Stimulated activated CD4-positive, alpha-beta T cell treated with anti-CD3 and anti-CD28 coated beads, Interleukin-2, amount 100 ng/mL, for 48 hours (primary cell): ENCODE data around the gene TRIM23.

Experiments
- DNase-seq, 2 donors: peaks; one replicate each; pipeline ENCODE4 v3.0.0-alpha.2; 2020

TRIM23 gene

GRCh38 chr5:65562731-65563701, 61.1 kb downstream of the TRIM23 start, which contains the start of the genes CENPK and PPWD1:
Gene CENPK, minus strand, starts transcription at chr5:65563168. Its CDS starts 8,261 bp downstream, at chr5:65554907.
Gene PPWD1, plus strand, starts transcription at chr5:65563296. Its CDS starts 15 bp downstream, at chr5:65563311.
- peak; percentile 89 to 92 for DNase-seq

DNA sequence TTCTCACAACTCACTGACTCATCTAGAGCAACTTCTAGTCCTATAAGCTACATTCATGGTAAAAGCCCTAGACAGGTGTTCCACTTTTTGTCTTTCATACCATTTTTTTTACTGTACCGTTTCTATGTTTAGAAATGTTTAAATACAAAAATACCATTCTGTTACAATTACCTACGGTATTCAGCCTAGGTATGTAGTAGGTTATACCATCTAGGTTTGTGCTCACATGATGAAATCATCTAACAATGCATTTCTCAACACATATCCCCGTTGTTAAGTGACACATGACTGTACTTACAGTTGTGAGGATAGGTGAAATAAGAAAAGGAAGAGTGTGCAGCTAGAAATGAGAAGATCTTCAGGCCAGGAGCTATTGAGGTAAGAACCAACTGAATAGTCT, 67.4 kb downstream of the TRIM23 start:
- no peak for DNase-seq

- DNase-seq: no peak
Measured at GRCh38 chr5:65556181-65556580, 68.0 kb downstream of the TRIM23 start.

- no peak for DNase-seq
Measured at GRCh38 chr5:65555287-65555686, 68.8 kb downstream of the TRIM23 start.

DNA sequence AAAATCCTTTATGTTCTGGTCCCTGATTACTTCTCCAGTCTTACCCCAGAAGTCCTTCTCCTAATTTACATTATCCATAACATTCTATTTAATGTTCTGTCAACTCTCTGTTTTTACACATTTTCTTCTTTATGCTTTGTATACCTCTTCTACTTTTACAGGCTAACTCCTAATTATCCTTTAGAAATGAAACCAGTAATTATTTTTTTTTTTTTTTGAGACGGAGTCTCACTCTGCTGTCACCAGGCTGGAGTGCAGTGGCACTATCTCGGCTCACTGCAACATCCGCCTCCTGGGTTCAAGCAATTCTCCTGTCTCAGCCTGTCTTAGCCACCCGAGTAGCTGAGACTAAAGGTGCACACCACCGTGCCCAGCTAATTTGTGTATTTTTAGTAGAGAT, 70.2 kb downstream of the TRIM23 start:
- DNase-seq: no peak

DNA sequence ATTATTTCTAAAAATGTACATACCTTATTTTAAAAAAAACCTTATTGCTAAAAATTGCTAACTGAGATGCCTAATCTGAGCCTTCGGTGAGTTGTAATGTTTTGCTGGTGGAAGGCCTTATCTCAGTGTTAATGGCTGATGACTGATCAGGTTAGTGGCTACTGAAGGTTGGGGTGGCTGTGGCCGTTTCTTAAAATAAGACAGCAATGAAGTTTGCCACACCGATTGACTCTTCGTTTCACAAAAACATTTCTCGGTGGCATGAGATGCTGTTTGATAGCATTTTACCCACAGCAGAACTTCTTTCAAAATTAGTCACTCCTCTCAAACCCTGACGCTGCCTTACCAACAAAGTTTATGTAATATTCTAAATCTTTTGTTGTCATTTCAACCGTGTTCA, 75.9 kb downstream of the TRIM23 start:
- no peak for DNase-seq

DNA sequence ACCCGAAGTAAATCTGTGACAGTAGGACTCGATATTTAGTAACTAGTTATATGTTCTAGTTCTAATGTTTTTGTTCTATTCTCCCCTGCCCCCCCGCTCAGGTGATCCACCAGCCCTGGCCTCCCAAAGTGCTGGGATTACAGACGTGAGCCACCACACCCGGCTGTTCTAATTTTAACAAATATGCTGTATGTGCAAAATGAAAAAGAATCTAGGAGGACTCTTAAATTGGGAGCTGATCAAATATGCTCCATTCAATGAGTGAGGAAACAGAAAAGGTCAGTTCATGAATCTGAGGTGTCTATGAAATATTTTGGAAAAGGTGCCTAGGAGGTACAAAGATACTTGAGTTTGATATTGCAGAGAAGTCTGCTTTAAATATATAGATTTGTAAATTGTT, 78.0 kb downstream of the TRIM23 start:
- DNase-seq: no peak

- DNase-seq: no peak
Measured at GRCh38 chr5:65544473-65544872, 79.7 kb downstream of the TRIM23 start.

DNA sequence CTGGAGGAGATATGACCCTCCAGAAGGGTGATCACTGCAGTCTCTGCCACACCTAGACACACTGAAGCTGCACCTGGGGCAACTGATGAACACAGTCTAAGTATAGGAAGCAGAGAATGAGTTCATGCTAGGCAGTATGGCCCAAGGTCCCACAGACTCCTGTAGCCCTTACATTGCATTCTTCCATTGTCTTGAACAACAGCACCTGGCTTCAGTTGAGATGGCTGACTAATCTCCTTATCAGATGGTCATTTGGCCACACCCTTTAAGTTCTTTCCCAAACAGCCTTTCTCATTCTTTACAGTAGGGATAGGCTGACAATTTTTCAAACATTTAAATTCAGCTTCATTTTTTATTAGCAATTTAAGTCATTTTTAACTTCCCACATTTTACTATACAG, 84.3 kb downstream of the TRIM23 start:
- no peak for DNase-seq
